Measurements from ENCODE around the gene ASAP2.

ASAP2 gene

GRCh38 chr2:9256147-9256546 is 49.5 kb downstream of the ASAP2 start:
- no peak for TF ChIP-seq CTCF (IDR thresholded peaks at IDR 0.05; ENCODE audit: control insufficient read depth, insufficient read depth, low read depth, low read length, missing control alignments)
- no peak overlapping the region for H3K4me3 ChIP-seq (ENCODE audit: control insufficient read depth, low read depth, low read length)
- no peak for DNase-seq (ENCODE audit: low read depth)

- H3K4me3 ChIP-seq (ENCODE audit: control insufficient read depth, low read depth, low read length), result no peak overlapping the region
- no peak for DNase-seq (ENCODE audit: low read depth)
- TF ChIP-seq CTCF (IDR thresholded peaks at IDR 0.05; ENCODE audit: control insufficient read depth, insufficient read depth, low read depth, low read length, missing control alignments), result no peak
Measured at GRCh38 chr2:9256570-9257043, 50.0 kb downstream of the ASAP2 start.

- H3K4me3 ChIP-seq (ENCODE audit: control insufficient read depth, low read depth, low read length), result no peak overlapping the region
- TF ChIP-seq CTCF (IDR thresholded peaks at IDR 0.05; ENCODE audit: control insufficient read depth, insufficient read depth, low read depth, low read length, missing control alignments), result no peak
- no peak for DNase-seq (ENCODE audit: low read depth)
Measured at GRCh38 chr2:9258501-9258900, 51.9 kb downstream of the ASAP2 start.

GRCh38 chr2:9258953-9259399 is 52.4 kb downstream of the ASAP2 start:
- no peak for TF ChIP-seq CTCF (IDR thresholded peaks at IDR 0.05; ENCODE audit: control insufficient read depth, insufficient read depth, low read depth, low read length, missing control alignments)
- H3K4me3 ChIP-seq (ENCODE audit: control insufficient read depth, low read depth, low read length), result no peak overlapping the region
- no peak for DNase-seq (ENCODE audit: low read depth)

GRCh38 chr2:9260464-9260918 is 53.9 kb downstream of the ASAP2 start:
- TF ChIP-seq CTCF (IDR thresholded peaks at IDR 0.05; ENCODE audit: control insufficient read depth, insufficient read depth, low read depth, low read length, missing control alignments), result no peak
- DNase-seq (ENCODE audit: low read depth), result no peak
- H3K4me3 ChIP-seq (ENCODE audit: control insufficient read depth, low read depth, low read length), result no peak overlapping the region

GRCh38 chr2:9261231-9261883 is 54.7 kb downstream of the ASAP2 start:
- no peak for TF ChIP-seq CTCF (IDR thresholded peaks at IDR 0.05; ENCODE audit: control insufficient read depth, insufficient read depth, low read depth, low read length, missing control alignments)
- no peak overlapping the region for H3K4me3 ChIP-seq (ENCODE audit: control insufficient read depth, low read depth, low read length)
- no peak for DNase-seq (ENCODE audit: low read depth)
